ENCODE results near the gene ZNF837.

- TF ChIP-seq CTCF (IDR thresholded peaks at IDR 0.05) = no peak
- TF ChIP-seq POLR2A (IDR thresholded peaks at IDR 0.05) = no peak
Measured at GRCh38 chr19:58351558-58351878, 29.3 kb downstream of the ZNF837 start.
